ENCODE measurements around the gene COLGALT1. TPM values are rescaled to one million over a fixed set of nuclear protein-coding genes. Genes with fewer than 3 reads are reported as not detected.

COLGALT1 gene
- total RNA-seq, 2 donors from 2014 or later: 28.3 to 30.8 TPM

GRCh38 chr19:17611462-17612244 lies 56.2 kb downstream of the COLGALT1 start:
- peaks cover 0 to 7% of the 10 kb centered on the region in 2 donors for H3K4me1 ChIP-seq
- TF ChIP-seq CTCF (IDR thresholded peaks at IDR 0.05): no peak
- H3K36me3 ChIP-seq: no peaks in the 10 kb centered on the region
- H3K9me3 ChIP-seq: no peaks in the 10 kb centered on the region
- no peaks in the 10 kb centered on the region for H3K27me3 ChIP-seq
- DNase-seq (ENCODE audit: low spot score): no peak
- no peak overlapping the region for H3K27ac ChIP-seq
- no peak overlapping the region for H3K4me3 ChIP-seq

GRCh38 chr19:17614476-17614875 lies 59.0 kb downstream of the COLGALT1 start:
- Histone ChIP-seq H3K27me3 (no peaks in the 10 kb centered on the region), H3K27ac (no peak overlapping the region)
- no peak for DNase-seq (ENCODE audit: low spot score)

GRCh38 chr19:17615889-17616685 lies 60.6 kb downstream of the COLGALT1 start:
- H3K27me3 ChIP-seq: no peaks in the 10 kb centered on the region

More at GRCh38 chr19:17614476-17614875, 59.0 kb downstream of the COLGALT1 start:
- Histone ChIP-seq H3K9me3 (no peaks in the 10 kb centered on the region), H3K36me3 (no peaks in the 10 kb centered on the region), H3K4me3 (no peak overlapping the region), H3K4me1 (peaks cover 0 to 8% of the 10 kb centered on the region in 2 donors)
- no peak for TF ChIP-seq CTCF (IDR thresholded peaks at IDR 0.05)

GRCh38 chr19:17616686-17616960 lies 61.2 kb downstream of the COLGALT1 start:
- Histone ChIP-seq H3K27me3 (no peaks in the 10 kb centered on the region), H3K36me3 (no peaks in the 10 kb centered on the region), H3K27ac (no peak overlapping the region), H3K4me3 (peak overlapping the region in 1 of 2 donors; percentile 25), H3K9me3 (peaks cover 0 to 7% of the 10 kb centered on the region in 2 donors), H3K4me1 (peaks cover 0 to 8% of the 10 kb centered on the region in 2 donors)
- no peak for TF ChIP-seq CTCF (IDR thresholded peaks at IDR 0.05)
- DNase-seq (ENCODE audit: low spot score): no peak

More at GRCh38 chr19:17615889-17616685, 60.6 kb downstream of the COLGALT1 start:
- Histone ChIP-seq H3K9me3 (peaks cover 0 to 2% of the 10 kb centered on the region in 2 donors), H3K27ac (no peak overlapping the region), H3K36me3 (no peaks in the 10 kb centered on the region), H3K4me3 (peak overlapping the region in 1 of 2 donors; percentile 25), H3K4me1 (peaks cover 0 to 8% of the 10 kb centered on the region in 2 donors)
- no peak for DNase-seq (ENCODE audit: low spot score)
- no peak for TF ChIP-seq CTCF (IDR thresholded peaks at IDR 0.05)

GRCh38 chr19:17616961-17617806 lies 61.7 kb downstream of the COLGALT1 start:
- H3K9me3 ChIP-seq: peaks cover 0 to 13% of the 10 kb centered on the region in 2 donors
- no peak for TF ChIP-seq CTCF (IDR thresholded peaks at IDR 0.05)
- H3K27ac ChIP-seq: no peak overlapping the region
- H3K27me3 ChIP-seq: no peaks in the 10 kb centered on the region
- DNase-seq (ENCODE audit: low spot score): no peak
- no peaks in the 10 kb centered on the region for H3K36me3 ChIP-seq
- peak overlapping the region in 1 of 2 donors; percentile 25 for H3K4me3 ChIP-seq
- peaks cover 0 to 8% of the 10 kb centered on the region in 2 donors for H3K4me1 ChIP-seq
